Mesodermal cell (in vitro differentiated cells): ENCODE data around the gene ANTXRL.
"Not testable (repeated sequence)": the region's sequence is repeated elsewhere in the genome, so short reads cannot be mapped to it uniquely, and the experiment has no call there.

Source experiments
- H3K27ac ChIP-seq: 2 replicates; pipeline ENCODE4 v1.7.0; 2013; ENCODE audit warnings: mild to moderate bottlenecking, low read depth, low read length, moderate library complexity; ENCODE audit not compliant: severe bottlenecking
- H3K36me3 ChIP-seq: 2 replicates; pipeline ENCODE4 v1.7.1; 2013; ENCODE audit warnings: mild to moderate bottlenecking, low read length, moderate library complexity; ENCODE audit not compliant: control insufficient read depth, insufficient read depth
- H3K4me1 ChIP-seq: one replicate; pipeline ENCODE4 v1.7.1; 2013; ENCODE audit warnings: mild to moderate bottlenecking, low read length; ENCODE audit not compliant: insufficient read depth, control insufficient read depth, poor library complexity, severe bottlenecking
- H3K4me3 ChIP-seq: 2 replicates; pipeline ENCODE4 v1.7.0; 2013; ENCODE audit warnings: low read length, control low read depth, mild to moderate bottlenecking; ENCODE audit not compliant: insufficient read depth, poor library complexity, severe bottlenecking; ENCODE audit errors: extremely low read depth
- H3K9me3 ChIP-seq: 2 replicates; pipeline ENCODE4 v1.7.1; 2013; ENCODE audit warnings: mild to moderate bottlenecking, low read length, moderate library complexity; ENCODE audit not compliant: control insufficient read depth
- WGBS, 2 experiments: methylation state at CpG; one replicate each; pipeline ENCODE4 v1.1.5; 2013; ENCODE audit warnings: missing lambda C conversion rate in 2 of 2; ENCODE audit not compliant: insufficient coverage in 2 of 2; 5-methylcytosine and 5-hydroxymethylcytosine counted together

Gene ANTXRL

DNA sequence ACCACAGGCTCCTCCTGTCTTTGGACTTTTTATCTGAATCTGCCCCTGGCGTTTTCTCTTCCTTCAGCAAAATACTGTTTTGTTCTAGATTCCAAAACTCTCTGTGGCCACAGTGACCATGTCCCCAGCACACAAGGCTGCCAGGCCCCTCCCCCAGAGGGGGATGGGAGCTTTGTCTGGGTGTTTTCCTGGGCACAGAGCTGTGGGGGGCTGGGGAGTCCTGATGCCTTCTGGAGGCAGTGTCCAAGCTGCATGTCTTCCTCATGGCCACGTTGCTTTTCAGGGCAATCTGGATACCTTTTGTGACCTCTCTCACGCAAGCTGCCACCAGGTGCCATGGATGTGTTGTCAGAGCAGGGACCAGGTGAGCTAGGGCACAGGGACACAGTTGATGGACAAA lies 26.2 kb downstream of the ANTXRL start:
- no peaks in the 10 kb centered on the region for H3K36me3 ChIP-seq
- H3K4me1 ChIP-seq = peaks cover 14% of the 10 kb centered on the region
- 82 to 86% methylated on average over 2 to 3 of the region's 3 CpGs for WGBS, 2 experiments
- H3K27ac ChIP-seq = no peak overlapping the region
- H3K4me3 ChIP-seq = no peak overlapping the region
- H3K9me3 ChIP-seq = no peaks in the 10 kb centered on the region

DNA sequence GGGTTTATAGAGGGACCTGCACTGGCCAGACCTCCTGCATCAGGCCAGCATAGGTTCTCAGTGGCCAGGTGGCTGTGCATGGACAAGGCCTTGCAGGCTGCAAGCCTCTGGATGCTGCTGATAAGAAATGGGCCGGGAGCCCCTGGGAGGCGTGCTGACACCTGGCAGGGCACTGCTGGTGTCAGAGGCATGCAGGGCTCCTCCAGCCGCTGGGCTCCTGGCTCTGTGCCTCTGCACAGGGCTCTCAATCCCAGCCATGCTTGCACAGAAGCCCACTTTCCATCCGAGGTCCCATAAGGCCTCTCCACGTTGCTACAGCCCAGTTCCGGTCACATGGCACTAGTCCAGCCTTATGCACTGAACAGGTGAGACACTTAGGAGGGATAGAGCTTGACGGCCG lies 27.3 kb downstream of the ANTXRL start:
- Histone ChIP-seq H3K36me3 (no peaks in the 10 kb centered on the region), H3K4me3 (no peak overlapping the region), H3K9me3 (no peaks in the 10 kb centered on the region), H3K27ac (no peak overlapping the region), H3K4me1 (peaks cover 14% of the 10 kb centered on the region)
- WGBS, 2 experiments = 89 to 92% methylated on average over 8 of the region's 8 CpGs

DNA sequence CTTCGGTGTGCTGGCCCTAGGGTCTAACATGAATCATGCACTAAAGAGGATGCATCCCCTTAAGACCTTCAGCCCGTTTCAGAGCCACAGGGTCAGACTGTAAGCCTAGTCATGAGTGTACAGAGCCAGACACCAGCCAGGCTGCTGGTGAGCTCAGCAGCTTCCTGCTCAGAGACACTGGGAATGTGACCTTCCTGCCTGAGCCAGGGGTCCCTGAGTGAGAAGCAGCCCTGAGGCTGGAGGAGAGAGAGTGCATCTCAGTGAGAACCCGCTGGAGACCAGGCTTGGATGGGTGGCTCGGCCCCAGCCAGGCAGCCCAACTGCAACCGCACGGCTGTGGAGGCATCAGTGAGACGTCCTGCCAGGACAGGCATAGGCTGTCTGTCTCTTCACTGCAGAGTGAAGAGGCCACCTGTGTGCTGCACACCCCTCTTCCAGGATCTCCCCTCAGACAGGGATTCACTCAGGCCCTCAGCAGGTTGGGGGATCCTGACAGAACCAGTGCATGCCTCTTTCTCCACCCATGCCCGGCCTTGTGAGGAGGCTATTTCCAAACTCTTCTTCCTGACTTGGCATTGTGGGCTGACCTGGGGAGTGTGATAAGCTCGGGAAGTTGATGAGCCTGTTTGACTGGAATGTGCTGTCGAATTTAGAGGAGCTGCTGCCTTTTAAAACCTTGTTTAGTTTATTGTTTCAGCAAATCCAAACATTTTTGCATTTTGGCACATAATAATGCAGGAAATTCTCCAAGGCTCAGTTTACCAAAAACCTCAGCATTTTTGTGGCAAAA lies 28.5 kb downstream of the ANTXRL start:
- H3K36me3 ChIP-seq, H3K4me3 ChIP-seq, H3K9me3 ChIP-seq: not testable (repeated sequence)
- 69 to 87% methylated on average over 4 to 7 of the region's 10 CpGs for WGBS, 2 experiments
- Histone ChIP-seq H3K4me1 (peaks cover 14% of the 10 kb centered on the region), H3K27ac (peak overlapping the region; percentile 36)

DNA sequence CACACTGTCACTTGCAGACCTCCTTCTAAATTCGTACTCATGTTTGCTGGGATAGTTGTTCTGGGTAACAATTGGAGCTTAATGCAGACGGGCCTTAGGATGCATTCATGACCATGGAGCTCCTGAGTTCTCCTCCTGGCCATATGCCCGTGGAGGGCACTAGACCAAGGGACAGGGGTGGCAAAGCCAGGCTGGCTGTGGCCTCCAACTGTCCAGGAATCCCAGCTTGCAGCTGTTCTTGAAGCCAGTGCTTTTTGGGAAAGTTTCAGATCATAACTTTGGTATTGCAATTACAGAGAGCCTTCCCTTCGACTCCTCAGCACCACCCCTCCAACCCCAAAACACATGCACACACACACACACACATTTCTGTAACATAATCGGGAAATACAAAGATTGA lies 30.6 kb downstream of the ANTXRL start:
- peaks cover 14% of the 10 kb centered on the region for H3K4me1 ChIP-seq
- WGBS, 2 experiments = 93 to 98% methylated on average over 4 of the region's 5 CpGs
- no peaks in the 10 kb centered on the region for H3K36me3 ChIP-seq
- no peak overlapping the region for H3K27ac ChIP-seq
- H3K4me3 ChIP-seq = no peak overlapping the region
- H3K9me3 ChIP-seq = no peaks in the 10 kb centered on the region

DNA sequence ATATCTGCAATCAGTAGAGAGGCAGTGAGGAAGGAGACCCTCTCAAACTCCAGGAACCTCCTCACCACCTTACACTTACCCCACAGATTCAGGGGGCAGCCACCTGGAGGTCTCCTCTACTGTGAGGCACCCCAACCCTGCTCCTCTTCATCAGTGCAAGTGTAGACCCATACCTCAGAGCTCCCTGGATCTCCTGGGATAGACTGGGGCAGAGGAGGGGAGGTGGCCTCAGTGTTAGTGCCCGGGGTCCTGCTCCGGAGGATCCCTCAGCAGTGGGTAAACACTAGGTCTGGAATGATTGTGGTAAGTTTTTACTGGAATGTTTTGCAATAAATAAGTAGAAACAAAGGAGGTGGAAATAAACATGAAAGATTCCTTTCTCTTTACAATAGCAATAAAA lies 31.1 kb downstream of the ANTXRL start:
- no peak overlapping the region for H3K4me3 ChIP-seq

DNA sequence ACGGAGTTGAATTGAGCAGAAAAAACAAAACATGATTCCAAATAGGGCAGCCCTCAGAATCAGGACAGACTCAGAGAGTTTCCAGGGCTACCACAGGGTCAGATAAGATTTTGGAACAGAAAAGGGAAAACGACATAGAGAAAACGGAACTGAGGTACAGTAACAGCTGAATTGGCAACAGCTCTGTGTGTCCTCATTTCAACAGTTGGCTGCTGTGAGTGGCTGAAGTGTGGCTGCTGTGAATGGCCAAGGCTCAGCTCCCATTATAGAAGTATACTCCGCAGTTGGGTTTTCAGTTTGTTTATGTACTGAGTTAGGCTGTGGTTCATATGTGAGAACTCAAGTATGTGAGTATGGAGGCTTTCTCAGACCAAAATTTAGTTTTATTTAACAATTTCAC lies 32.0 kb downstream of the ANTXRL start:
- Histone ChIP-seq H3K27ac (no peak overlapping the region), H3K36me3 (no peaks in the 10 kb centered on the region), H3K4me1 (peaks cover 13% of the 10 kb centered on the region), H3K4me3 (no peak overlapping the region), H3K9me3 (no peaks in the 10 kb centered on the region)
- 100% methylated on average over 3 of the region's 4 CpGs for WGBS, 2 experiments

More for the DNA sequence above, 31.1 kb downstream of the ANTXRL start:
- 92% methylated on average over 2 of the region's 2 CpGs; no CpG with 5 or more reads in 1 of the 2 experiments for WGBS, 2 experiments
- peaks cover 14% of the 10 kb centered on the region for H3K4me1 ChIP-seq
- H3K9me3 ChIP-seq = no peaks in the 10 kb centered on the region
- H3K36me3 ChIP-seq = no peaks in the 10 kb centered on the region
- H3K27ac ChIP-seq = no peak overlapping the region

DNA sequence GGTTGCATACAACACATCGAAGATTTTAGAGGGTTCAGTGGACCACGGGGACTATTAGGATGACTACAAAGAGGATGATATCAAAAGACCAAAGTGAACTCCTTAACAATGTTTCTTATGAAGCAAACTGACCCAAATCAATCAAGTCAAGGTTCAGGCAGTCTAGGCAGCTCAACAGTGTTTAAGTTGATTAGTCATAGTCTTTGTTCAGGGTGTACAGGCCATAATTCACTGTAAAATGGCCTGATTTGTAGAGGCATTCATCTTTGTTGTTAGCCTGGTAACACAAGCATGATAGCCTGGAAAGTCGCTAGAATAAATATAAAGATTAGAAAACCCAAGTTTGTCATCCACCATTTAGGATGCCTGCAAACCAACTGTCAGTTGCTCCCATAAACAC lies 32.6 kb downstream of the ANTXRL start:
- no peaks in the 10 kb centered on the region for H3K9me3 ChIP-seq
- WGBS, 2 experiments = 92 to 100% methylated on average over 1 to 3 of the region's 3 CpGs
- H3K4me1 ChIP-seq = peaks cover 7% of the 10 kb centered on the region
- no peak overlapping the region for H3K4me3 ChIP-seq
- no peak overlapping the region for H3K27ac ChIP-seq
- no peaks in the 10 kb centered on the region for H3K36me3 ChIP-seq

DNA sequence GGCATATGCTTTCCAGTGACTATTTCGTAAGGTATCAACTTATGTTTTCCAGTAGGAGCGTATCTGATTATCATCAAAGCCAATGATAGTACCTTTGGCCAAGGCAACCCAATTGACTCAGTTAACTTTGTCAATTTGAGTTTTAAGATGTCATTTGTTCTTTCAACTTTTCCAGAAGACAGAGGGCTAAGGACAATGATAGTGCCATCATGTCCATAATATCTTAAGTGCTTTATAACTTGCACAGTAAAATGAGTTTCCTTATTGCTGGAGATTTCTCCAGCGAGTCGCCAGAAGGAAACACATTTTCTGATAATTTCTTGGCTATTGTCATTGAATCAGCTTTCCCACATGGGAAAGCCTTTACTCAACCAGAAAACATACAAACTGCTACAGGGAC lies 35.0 kb downstream of the ANTXRL start:
- no peak overlapping the region for H3K4me3 ChIP-seq
- no peaks in the 10 kb centered on the region for H3K36me3 ChIP-seq
- H3K27ac ChIP-seq = no peak overlapping the region
- 100% methylated on average over 1 to 2 of the region's 4 CpGs for WGBS, 2 experiments
- H3K4me1 ChIP-seq = no peaks in the 10 kb centered on the region
- no peaks in the 10 kb centered on the region for H3K9me3 ChIP-seq

DNA sequence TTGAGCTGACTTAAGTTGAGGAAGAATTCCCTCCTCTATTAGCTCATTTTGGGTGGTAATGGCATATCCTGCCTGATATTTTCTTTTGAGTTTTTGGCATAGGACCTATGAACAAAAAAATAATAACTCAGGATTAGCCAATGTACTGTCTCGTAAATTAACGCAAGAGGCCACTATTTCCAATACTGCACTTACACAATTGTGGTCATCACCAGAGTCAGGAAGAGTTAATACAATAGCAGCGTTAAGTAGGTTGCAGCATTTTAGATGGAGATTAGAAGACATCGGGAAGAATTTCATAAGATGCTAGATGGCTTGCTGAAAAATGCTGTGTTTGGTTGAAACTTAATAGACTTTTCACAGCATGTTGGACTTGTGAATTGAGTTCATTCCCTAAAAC lies 36.4 kb downstream of the ANTXRL start:
- H3K4me3 ChIP-seq = no peak overlapping the region
- H3K9me3 ChIP-seq = no peaks in the 10 kb centered on the region
- peaks cover 2% of the 10 kb centered on the region for H3K4me1 ChIP-seq
- WGBS, 2 experiments = 93 to 97% methylated on average over 3 to 4 of the region's 4 CpGs
- H3K27ac ChIP-seq = no peak overlapping the region
- no peaks in the 10 kb centered on the region for H3K36me3 ChIP-seq

DNA sequence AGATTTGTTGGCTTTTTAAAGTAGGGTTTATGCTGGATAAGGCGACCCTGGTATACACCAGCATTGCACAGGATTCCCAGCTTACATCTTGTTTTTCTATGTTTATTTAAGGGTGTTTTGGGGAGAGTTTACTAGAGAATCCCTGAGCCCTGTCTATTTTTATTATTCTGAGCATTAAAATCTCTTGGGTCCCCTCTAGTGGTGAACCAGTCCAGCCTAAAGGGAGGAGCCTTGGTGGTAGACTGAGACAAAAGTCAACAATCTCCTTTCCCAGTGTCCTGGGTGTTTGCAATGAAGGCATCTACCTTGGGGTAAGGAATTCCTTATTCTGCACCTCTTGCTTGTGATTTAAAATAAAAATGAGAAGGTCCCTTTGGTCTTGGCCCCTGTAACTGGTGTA lies 38.2 kb downstream of the ANTXRL start:
- no peaks in the 10 kb centered on the region for H3K9me3 ChIP-seq
- WGBS, 2 experiments = no CpG with 5 or more reads among the region's 1 CpG
- H3K36me3 ChIP-seq = no peaks in the 10 kb centered on the region
- peaks cover 2% of the 10 kb centered on the region for H3K4me1 ChIP-seq
- H3K4me3 ChIP-seq = no peak overlapping the region
- H3K27ac ChIP-seq = no peak overlapping the region

DNA sequence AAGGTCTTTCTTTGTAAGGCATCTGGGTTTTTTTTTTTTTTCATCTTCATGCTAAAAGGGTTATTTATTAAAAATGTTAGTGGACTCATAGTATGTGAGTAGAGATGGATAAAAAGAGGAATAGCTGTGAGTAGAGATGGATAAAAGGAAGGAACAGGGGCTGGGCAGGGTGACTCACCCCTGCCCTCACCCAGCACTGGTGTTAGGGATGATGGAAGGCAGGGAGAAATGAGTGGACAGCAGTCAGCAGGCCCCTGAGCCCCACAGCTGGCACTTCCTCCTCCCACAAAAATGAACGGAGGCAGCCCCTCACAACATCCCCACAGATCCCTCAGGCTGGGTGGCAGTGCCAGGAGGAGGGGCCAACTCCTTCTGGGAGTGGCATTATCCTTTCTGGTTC lies 39.3 kb downstream of the ANTXRL start:
- WGBS, 2 experiments = no CpG with 5 or more reads among the region's 1 CpG
- Histone ChIP-seq H3K27ac (no peak overlapping the region), H3K36me3 (no peaks in the 10 kb centered on the region), H3K4me1 (peaks cover 2% of the 10 kb centered on the region), H3K4me3 (no peak overlapping the region), H3K9me3 (no peaks in the 10 kb centered on the region)
